BE2C (cell line): ENCODE data around the gene ARHGAP28.
A peak's percentile ranks its signal among the peaks of the same experiment; 100 is the strongest.

Source experiments
- DNase-seq: peaks from one replicate; pipeline ENCODE4 v3.0.0-alpha.2; 2020
- H3K27me3 ChIP-seq: fragments of 250-450 bp; sonication (Bioruptor Pico); 2 replicates; pipeline ENCODE4 v1.5.1; 2020; ENCODE audit warnings: mild to moderate bottlenecking
- H3K36me3 ChIP-seq: fragments of 250-450 bp; sonication (Bioruptor Pico); 2 replicates; pipeline ENCODE4 v1.5.1; 2020; ENCODE audit warnings: mild to moderate bottlenecking
- H3K4me1 ChIP-seq: fragments of 250-450 bp; sonication (Bioruptor Pico); 2 replicates; pipeline ENCODE4 v1.5.1; 2020
- H3K4me3 ChIP-seq: 2 replicates; pipeline ENCODE4 v1.5.1; 2011; ENCODE audit warnings: low read depth, low read length
- H3K9me3 ChIP-seq: fragments of 250-450 bp; sonication (Bioruptor Pico); 2 replicates; pipeline ENCODE4 v1.5.1; 2020
- TF ChIP-seq, protein P1 (sequence below): IDR thresholded peaks from 2 replicates; pipeline ENCODE4 v1.5.1; 2012; ENCODE audit warnings: mild to moderate bottlenecking, low read depth, low read length

ARHGAP28 gene

GRCh38 chr18:6719910-6720683 lies 9.4 kb upstream of the ARHGAP28 start:
- no peaks in the 10 kb centered on the region for H3K9me3 ChIP-seq
- H3K36me3 ChIP-seq: no peaks in the 10 kb centered on the region
- H3K27me3 ChIP-seq: no peaks in the 10 kb centered on the region
- TF ChIP-seq, protein P1, sequence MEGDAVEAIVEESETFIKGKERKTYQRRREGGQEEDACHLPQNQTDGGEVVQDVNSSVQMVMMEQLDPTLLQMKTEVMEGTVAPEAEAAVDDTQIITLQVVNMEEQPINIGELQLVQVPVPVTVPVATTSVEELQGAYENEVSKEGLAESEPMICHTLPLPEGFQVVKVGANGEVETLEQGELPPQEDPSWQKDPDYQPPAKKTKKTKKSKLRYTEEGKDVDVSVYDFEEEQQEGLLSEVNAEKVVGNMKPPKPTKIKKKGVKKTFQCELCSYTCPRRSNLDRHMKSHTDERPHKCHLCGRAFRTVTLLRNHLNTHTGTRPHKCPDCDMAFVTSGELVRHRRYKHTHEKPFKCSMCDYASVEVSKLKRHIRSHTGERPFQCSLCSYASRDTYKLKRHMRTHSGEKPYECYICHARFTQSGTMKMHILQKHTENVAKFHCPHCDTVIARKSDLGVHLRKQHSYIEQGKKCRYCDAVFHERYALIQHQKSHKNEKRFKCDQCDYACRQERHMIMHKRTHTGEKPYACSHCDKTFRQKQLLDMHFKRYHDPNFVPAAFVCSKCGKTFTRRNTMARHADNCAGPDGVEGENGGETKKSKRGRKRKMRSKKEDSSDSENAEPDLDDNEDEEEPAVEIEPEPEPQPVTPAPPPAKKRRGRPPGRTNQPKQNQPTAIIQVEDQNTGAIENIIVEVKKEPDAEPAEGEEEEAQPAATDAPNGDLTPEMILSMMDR: no peak
- no peaks in the 10 kb centered on the region for H3K4me1 ChIP-seq
- DNase-seq: no peak
- no peak overlapping the region for H3K4me3 ChIP-seq

DNA sequence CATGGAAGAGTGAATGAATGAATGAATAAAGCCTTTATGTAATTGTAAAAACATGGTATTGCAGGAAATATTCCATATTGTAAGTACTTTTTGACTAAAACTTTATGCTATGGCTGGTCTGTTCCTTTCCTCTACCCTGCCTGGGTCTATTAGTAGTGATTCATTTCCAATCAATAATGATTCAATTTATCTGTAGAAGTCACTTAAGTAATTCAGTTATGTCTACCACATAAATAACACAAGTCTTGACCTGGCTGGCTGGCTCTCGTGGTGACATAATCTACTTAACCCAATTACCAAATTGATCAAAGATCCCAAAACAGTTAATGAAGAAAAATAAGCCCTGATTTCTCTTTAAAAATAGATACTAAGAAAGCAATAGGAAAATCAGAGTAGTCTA lies 7.8 kb upstream of the ARHGAP28 start:
- Histone ChIP-seq H3K4me1 (no peaks in the 10 kb centered on the region), H3K9me3 (no peaks in the 10 kb centered on the region), H3K27me3 (no peaks in the 10 kb centered on the region), H3K36me3 (no peaks in the 10 kb centered on the region), H3K4me3 (no peak overlapping the region)
- TF ChIP-seq, protein P1: no peak
- DNase-seq: no peak

GRCh38 chr18:6722690-6723089 lies 6.8 kb upstream of the ARHGAP28 start:
- Histone ChIP-seq H3K36me3 (no peaks in the 10 kb centered on the region), H3K27me3 (no peaks in the 10 kb centered on the region), H3K4me3 (no peak overlapping the region), H3K4me1 (no peaks in the 10 kb centered on the region), H3K9me3 (no peaks in the 10 kb centered on the region)
- TF ChIP-seq, protein P1: no peak
- no peak for DNase-seq

DNA sequence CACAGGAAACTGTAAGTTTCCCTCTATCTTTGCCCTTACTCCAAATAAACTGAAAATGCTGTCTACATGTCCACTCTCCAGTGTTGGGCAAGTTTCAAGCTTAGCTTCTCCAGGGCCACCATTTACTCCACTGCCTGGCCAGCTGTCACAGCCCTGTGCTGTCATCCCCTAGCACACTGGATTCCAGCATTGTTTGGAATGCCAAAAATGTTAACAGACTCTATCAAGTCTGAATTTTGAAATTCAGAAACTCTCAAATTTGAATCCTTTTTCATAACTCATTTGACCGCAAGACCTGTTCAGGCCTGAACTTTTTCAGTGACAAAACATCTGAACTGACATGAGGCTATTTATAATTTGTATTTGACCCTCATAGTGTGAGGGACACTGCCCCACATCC lies 5.2 kb upstream of the ARHGAP28 start:
- no peaks in the 10 kb centered on the region for H3K9me3 ChIP-seq
- H3K4me3 ChIP-seq: no peak overlapping the region
- no peak for DNase-seq
- H3K27me3 ChIP-seq: no peaks in the 10 kb centered on the region
- no peaks in the 10 kb centered on the region for H3K4me1 ChIP-seq
- TF ChIP-seq, protein P1: no peak
- no peaks in the 10 kb centered on the region for H3K36me3 ChIP-seq

GRCh38 chr18:6728331-6728730 lies 1.2 kb upstream of the ARHGAP28 start:
- Histone ChIP-seq H3K9me3 (no peaks in the 10 kb centered on the region), H3K27me3 (no peaks in the 10 kb centered on the region), H3K36me3 (no peaks in the 10 kb centered on the region), H3K4me3 (no peak overlapping the region), H3K4me1 (no peaks in the 10 kb centered on the region)
- DNase-seq: no peak
- TF ChIP-seq, protein P1: no peak

GRCh38 chr18:6728809-6729246 lies 688 bp upstream of the ARHGAP28 start:
- TF ChIP-seq, protein P1: no peak
- no peaks in the 10 kb centered on the region for H3K9me3 ChIP-seq
- DNase-seq: no peak
- no peaks in the 10 kb centered on the region for H3K27me3 ChIP-seq
- no peaks in the 10 kb centered on the region for H3K36me3 ChIP-seq
- H3K4me3 ChIP-seq: peak overlapping the region; percentile 69
- H3K4me1 ChIP-seq: no peaks in the 10 kb centered on the region
